ENCODE data around the gene SMARCAD1. TPM values are rescaled to one million over a fixed set of nuclear protein-coding genes. Genes with fewer than 3 reads are reported as not detected.

The SMARCAD1 gene
- total RNA-seq, 2 experiments from 2014 or later = 28.5 to 28.6 TPM

DNA sequence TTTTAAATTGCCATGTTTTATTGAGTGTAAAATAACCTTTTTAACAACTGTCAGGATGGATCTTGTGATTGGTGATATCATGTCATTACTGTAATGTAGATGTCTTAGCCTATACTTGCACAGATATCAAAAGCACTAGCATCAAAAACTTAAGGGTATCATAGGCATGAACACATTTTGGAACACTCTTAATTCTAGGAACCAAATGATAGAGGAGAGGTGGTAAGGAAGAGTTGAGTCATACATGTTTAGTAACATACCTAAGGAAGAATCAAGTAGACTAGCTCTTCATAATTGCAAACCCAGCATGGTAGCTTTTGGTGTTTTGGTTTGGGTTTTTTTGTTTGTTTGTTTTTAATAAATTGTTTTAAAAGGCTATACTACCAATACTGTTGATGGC, 43.4 kb downstream of the SMARCAD1 start:
- Mint-ChIP-seq H3K36me3 (ENCODE audit: low read depth) (peaks cover 29% of the 10 kb centered on the region), H3K4me1 (ENCODE audit: low read depth) (peaks cover 5% of the 10 kb centered on the region), H3K9me3 (no peaks in the 10 kb centered on the region), H3K4me3 (no peak overlapping the region), H3K27me3 (no peaks in the 10 kb centered on the region), H3K27ac (peak overlapping the region; percentile 19)
- ChIA-PET CTCF (interaction anchor here (1.4 kb wide), 1 partner anchor 18 kb away, joined by 3 read pairs; no protein-coding TSS in a partner anchor), POLR2A (interaction anchor here (1.2 kb wide), 1 partner anchor 55 kb away, joined by 3 read pairs; no protein-coding TSS in a partner anchor)
- DNase-seq (no peak), ATAC-seq (peak; percentile 61)
- intact Hi-C loops (cut with micrococcal nuclease) = no loop called here
- TF ChIP-seq, protein P1, sequence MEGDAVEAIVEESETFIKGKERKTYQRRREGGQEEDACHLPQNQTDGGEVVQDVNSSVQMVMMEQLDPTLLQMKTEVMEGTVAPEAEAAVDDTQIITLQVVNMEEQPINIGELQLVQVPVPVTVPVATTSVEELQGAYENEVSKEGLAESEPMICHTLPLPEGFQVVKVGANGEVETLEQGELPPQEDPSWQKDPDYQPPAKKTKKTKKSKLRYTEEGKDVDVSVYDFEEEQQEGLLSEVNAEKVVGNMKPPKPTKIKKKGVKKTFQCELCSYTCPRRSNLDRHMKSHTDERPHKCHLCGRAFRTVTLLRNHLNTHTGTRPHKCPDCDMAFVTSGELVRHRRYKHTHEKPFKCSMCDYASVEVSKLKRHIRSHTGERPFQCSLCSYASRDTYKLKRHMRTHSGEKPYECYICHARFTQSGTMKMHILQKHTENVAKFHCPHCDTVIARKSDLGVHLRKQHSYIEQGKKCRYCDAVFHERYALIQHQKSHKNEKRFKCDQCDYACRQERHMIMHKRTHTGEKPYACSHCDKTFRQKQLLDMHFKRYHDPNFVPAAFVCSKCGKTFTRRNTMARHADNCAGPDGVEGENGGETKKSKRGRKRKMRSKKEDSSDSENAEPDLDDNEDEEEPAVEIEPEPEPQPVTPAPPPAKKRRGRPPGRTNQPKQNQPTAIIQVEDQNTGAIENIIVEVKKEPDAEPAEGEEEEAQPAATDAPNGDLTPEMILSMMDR (IDR thresholded peaks at IDR 0.05) = no peak

DNA sequence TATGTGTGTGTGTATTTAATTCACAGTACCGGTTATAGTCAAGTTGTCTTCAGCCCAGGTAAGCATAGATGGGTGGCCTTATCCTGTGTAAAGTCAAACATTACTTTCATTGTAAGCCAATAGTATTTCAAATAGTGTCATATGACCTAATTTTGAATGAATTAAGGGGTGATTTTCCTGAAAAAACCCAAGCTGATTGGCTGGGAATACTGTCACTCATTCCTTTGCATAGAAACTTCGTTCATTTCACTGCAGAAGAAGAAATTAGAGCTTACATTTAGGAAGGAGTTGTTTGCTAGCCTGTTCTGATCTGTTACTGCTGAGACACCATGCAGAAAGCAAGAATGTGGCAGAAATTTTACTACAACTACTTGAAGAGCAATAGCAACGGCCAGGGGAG, 45.4 kb downstream of the SMARCAD1 start:
- CTCF ChIA-PET = no interaction called here
- ATAC-seq (no peak), DNase-seq (no peak)
- Mint-ChIP-seq H3K4me1 (ENCODE audit: low read depth) (peaks cover 5% of the 10 kb centered on the region), H3K9me3 (no peaks in the 10 kb centered on the region), H3K4me3 (no peak overlapping the region), H3K27ac (no peak overlapping the region), H3K27me3 (no peaks in the 10 kb centered on the region), H3K36me3 (ENCODE audit: low read depth) (peaks cover 21% of the 10 kb centered on the region)
- POLR2A ChIA-PET = no interaction called here
- TF ChIP-seq, protein P1 (IDR thresholded peaks at IDR 0.05) = no peak
- intact Hi-C loops (cut with micrococcal nuclease) = no loop called here

DNA sequence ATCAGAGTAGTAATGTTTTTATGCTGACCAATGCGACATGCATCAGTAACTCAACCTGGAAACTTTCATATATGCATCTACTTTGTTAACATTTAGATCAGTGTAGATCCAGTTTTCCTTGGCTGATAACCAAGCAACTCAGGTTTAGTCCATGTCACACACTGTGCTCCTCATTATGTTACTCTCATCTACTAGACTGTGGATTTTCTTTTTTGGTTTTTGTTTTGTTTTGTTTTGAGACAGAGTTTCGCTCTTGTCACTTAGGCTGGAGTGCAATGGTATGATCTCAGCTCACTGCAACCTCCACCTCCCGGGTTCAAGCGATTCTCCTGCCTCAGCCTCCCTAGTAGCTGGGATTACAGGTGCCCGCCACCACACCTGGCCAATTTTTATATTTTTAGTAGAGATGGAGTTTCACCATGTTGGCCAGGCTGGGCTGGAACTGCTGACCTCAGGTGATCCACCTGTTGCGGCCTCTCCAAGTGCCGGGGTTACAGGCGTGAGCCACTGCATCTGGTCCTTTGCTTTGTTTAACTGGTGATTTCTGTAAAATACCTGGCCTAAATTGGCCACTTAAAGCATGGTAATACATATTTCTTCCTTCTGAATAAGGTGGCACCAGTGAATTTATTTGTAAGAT, 48.6 kb downstream of the SMARCAD1 start:
- CTCF ChIA-PET = interaction anchor here (1.0 to 1.8 kb wide), 2 partner anchors 11 to 13 kb away, joined by 3 to 5 read pairs; no protein-coding TSS in a partner anchor
- DNase-seq = no peak
- ATAC-seq = no peak
- H3K4me3 Mint-ChIP-seq = no peak overlapping the region
- POLR2A ChIA-PET = no interaction called here
- no peaks in the 10 kb centered on the region for H3K27me3 Mint-ChIP-seq
- intact Hi-C loops (cut with micrococcal nuclease) = no loop called here
- no peak overlapping the region for H3K27ac Mint-ChIP-seq
- H3K9me3 Mint-ChIP-seq = no peaks in the 10 kb centered on the region
- H3K4me1 Mint-ChIP-seq (ENCODE audit: low read depth) = peaks cover under 1% of the 10 kb centered on the region
- peaks cover 19% of the 10 kb centered on the region for H3K36me3 Mint-ChIP-seq (ENCODE audit: low read depth)
- TF ChIP-seq, protein P1 (IDR thresholded peaks at IDR 0.05) = no peak

DNA sequence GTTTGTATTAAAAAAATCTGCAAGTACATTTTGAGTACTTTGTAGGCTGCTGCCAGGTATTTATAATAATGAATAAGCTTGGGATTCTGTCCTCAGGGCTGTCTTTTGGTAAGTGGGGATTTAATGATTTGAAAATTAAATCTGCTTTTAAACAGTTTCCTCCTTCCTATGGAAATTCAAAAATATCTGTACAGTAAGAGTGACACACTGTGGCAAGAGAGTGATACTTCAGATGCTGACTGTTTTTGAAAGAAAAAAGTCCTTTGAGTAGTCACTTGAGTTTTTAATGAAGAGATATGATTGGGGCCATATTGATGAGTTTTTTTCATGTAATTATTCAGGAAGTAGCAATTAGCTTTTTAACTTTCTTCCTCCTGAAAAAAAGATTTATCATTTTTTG, 49.2 kb downstream of the SMARCAD1 start:
- Mint-ChIP-seq H3K27me3 (no peaks in the 10 kb centered on the region), H3K9me3 (no peaks in the 10 kb centered on the region), H3K36me3 (ENCODE audit: low read depth) (peaks cover 19% of the 10 kb centered on the region), H3K27ac (no peak overlapping the region), H3K4me1 (ENCODE audit: low read depth) (no peaks in the 10 kb centered on the region), H3K4me3 (no peak overlapping the region)
- intact Hi-C loops (cut with micrococcal nuclease) = no loop called here
- ATAC-seq (no peak), DNase-seq (no peak)
- ChIA-PET POLR2A (no interaction called here), CTCF (interaction anchor here (1.0 to 1.8 kb wide), 2 partner anchors 12 to 14 kb away, joined by 3 to 5 read pairs; no protein-coding TSS in a partner anchor)
- TF ChIP-seq, protein P1 (IDR thresholded peaks at IDR 0.05) = no peak

DNA sequence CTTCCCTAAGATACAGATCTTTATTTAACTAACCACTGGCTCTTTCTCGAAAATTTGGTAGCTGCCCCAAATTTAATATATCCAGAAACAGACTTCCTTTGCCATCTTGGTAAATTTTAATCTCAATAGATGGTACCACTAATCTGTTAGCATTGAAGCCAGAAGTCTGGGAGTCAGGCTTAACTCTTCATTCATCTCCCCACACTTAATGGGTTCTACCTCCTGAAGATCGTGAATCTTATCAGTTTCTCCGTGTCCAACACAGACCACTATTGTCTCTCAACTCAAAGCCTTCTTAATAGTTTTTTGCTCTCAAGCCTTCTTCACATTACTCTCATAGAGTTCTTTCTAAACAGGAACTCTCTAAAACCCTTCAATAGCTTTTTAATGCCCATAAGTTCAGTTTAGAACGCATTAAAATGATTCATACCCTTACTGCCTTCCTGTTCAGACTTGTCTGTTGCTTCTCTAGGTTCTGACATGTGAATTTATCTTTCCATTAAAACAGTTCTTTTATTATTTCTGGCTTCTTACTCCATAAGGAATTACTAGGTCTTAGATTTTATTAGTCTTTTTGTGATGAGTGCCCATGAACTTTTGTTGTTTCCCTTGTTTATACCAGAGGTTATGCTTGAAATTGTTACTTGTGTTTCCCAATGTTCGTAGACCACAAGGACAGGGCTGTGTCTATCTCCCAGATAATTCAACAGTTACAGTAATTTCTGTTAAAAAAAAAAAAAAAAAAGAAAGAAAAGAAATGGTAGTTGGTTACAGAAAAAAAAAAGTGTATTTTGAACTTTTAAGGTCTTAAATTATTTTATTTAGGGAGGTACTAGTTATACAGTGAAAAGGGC, 54.7 kb downstream of the SMARCAD1 start:
- Mint-ChIP-seq H3K27ac (no peak overlapping the region), H3K36me3 (ENCODE audit: low read depth) (peaks cover 12% of the 10 kb centered on the region), H3K4me3 (no peak overlapping the region), H3K4me1 (ENCODE audit: low read depth) (no peaks in the 10 kb centered on the region), H3K9me3 (no peaks in the 10 kb centered on the region), H3K27me3 (no peaks in the 10 kb centered on the region)
- POLR2A ChIA-PET = no interaction called here
- ATAC-seq (no peak), DNase-seq (no peak)
- intact Hi-C loops (cut with micrococcal nuclease) = no loop called here
- CTCF ChIA-PET = interaction anchor here (0.7 kb wide), 1 partner anchor 16 kb away, joined by 3 read pairs; no protein-coding TSS in a partner anchor
- TF ChIP-seq, protein P1 (IDR thresholded peaks at IDR 0.05) = no peak
